ENCODE measurements around the gene ZFYVE9. TPM values are rescaled to one million over a fixed set of nuclear protein-coding genes. Genes with fewer than 3 reads are reported as not detected.

Gene ZFYVE9
- total RNA-seq, 1 donor from 2014 or later, result 85.6 TPM

- DNase-seq, result no peak
Measured at GRCh38 chr1:52393174-52393573, 251.3 kb downstream of the ZFYVE9 start.

Other genes with a start within 250 kb of the ZFYVE9 start
- 8.4 TPM for gene RAB3B, start 151.4 kb upstream of the ZFYVE9 start, total RNA-seq
- 10.5 TPM for gene KTI12, start 108.3 kb upstream of the ZFYVE9 start, total RNA-seq
- 15.3 TPM for gene TXNDC12, start 86.9 kb upstream of the ZFYVE9 start, total RNA-seq
- 178 TPM for gene BTF3L4, start 85.8 kb upstream of the ZFYVE9 start, total RNA-seq
- gene CC2D1B, start 224.1 kb downstream of the ZFYVE9 start, total RNA-seq, result 10.1 TPM